ENCODE data around the gene ZNF618.

GRCh38 chr9:113963017-113963620, 87.0 kb downstream of the ZNF618 start:
- peak; percentile 91 for TF ChIP-seq CTCF (conservative IDR thresholded peaks at IDR 0.05; ENCODE audit: low read length)
- no peak for TF ChIP-seq EZH2phosphoT487 (IDR thresholded peaks at IDR 0.05; ENCODE audit: borderline replicate concordance)
